CD4-positive, alpha-beta T cell treated with Interleukin-4 for 1 hour (primary cell): ENCODE measurements around the gene DCST1.

Experiments used
- DNase-seq, 2 donors: peaks; one replicate each; pipeline ENCODE4 v3.0.0-alpha.2; 2020 to 2022

The DCST1 gene

GRCh38 chr1:155077346-155077745 lies 43.7 kb downstream of the DCST1 start:
- DNase-seq: no peak

GRCh38 chr1:155077758-155078445 lies 44.3 kb downstream of the DCST1 start:
- no peak for DNase-seq

GRCh38 chr1:155078469-155079209 lies 45.0 kb downstream of the DCST1 start, which contains the start of gene EFNA3:
Gene EFNA3 (plus strand): TSS chr1:155078837. CDS start chr1:155078942, 105 bp downstream.
- DNase-seq: peak; percentile 61 to 74

- no peak for DNase-seq
Measured at GRCh38 chr1:155079210-155079486, 45.5 kb downstream of the DCST1 start.

- DNase-seq: no peak
Measured at GRCh38 chr1:155079487-155080311, 46.1 kb downstream of the DCST1 start.

GRCh38 chr1:155080312-155081228 lies 46.9 kb downstream of the DCST1 start:
- DNase-seq: peak in 1 of 2 donors; percentile 46

- DNase-seq: no peak
Measured at GRCh38 chr1:155081472-155082300, 48.1 kb downstream of the DCST1 start.

GRCh38 chr1:155082301-155083051 lies 48.9 kb downstream of the DCST1 start:
- DNase-seq: no peak

GRCh38 chr1:155083052-155083541 lies 49.5 kb downstream of the DCST1 start:
- no peak for DNase-seq

GRCh38 chr1:155083865-155084721 lies 50.5 kb downstream of the DCST1 start:
- DNase-seq: peak; percentile 40 to 48

- peak; percentile 92 to 94 for DNase-seq
Measured at GRCh38 chr1:155084722-155085503, 51.3 kb downstream of the DCST1 start.

GRCh38 chr1:155085504-155086127 lies 52.0 kb downstream of the DCST1 start:
- DNase-seq: peak; percentile 72 to 75

GRCh38 chr1:155086128-155086741 lies 52.6 kb downstream of the DCST1 start:
- peak; percentile 81 to 83 for DNase-seq

GRCh38 chr1:155086856-155087535 lies 53.4 kb downstream of the DCST1 start:
- no peak for DNase-seq

- peak; percentile 80 for DNase-seq
Measured at GRCh38 chr1:155091071-155092051, 57.7 kb downstream of the DCST1 start.

- DNase-seq: no peak
Measured at GRCh38 chr1:155092131-155092530, 58.5 kb downstream of the DCST1 start.
